GM13977 (cell line): Measurements from ENCODE around the gene MXD3.
"Not testable (repeated sequence)": the region's sequence is repeated elsewhere in the genome, so short reads cannot be mapped to it uniquely, and the experiment has no call there.

Experiments used
- DNase-seq: peaks from one replicate; pipeline ENCODE4 v3.0.0; 2012; ENCODE audit warnings: low spot score
- CTCF ChIP-seq: IDR thresholded peaks from 2 replicates; pipeline ENCODE4 v1.5.1; 2012; ENCODE audit warnings: mild to moderate bottlenecking, control low read depth; ENCODE audit not compliant: insufficient read depth; ENCODE audit errors: extremely low read depth, missing control alignments
- in situ Hi-C: fragments of 300-500 bp; cut with MboI; formaldehyde crosslinking; loops from one replicate; pipeline ENCODE4 v1.12.0; 2022; ENCODE audit warnings: low sequenced_read_pairs, low pct_unique_long_range_greater_than_20kb, mixed read lengths, inconsistent platforms; ENCODE audit not compliant: unreplicated experiment

MXD3 gene

GRCh38 chr5:177270653-177271052 lies 41.0 kb downstream of the MXD3 start:
- in situ Hi-C loops: no loop called here
- TF ChIP-seq CTCF: no peak
- DNase-seq: no peak

- TF ChIP-seq CTCF: no peak
- in situ Hi-C loops: no loop called here
- DNase-seq: no peak
Observed at GRCh38 chr5:177269976-177270375, 41.7 kb downstream of the MXD3 start.

- no peak for DNase-seq
- in situ Hi-C loops: no loop called here
- no peak for TF ChIP-seq CTCF
Observed at GRCh38 chr5:177269232-177269895, 42.3 kb downstream of the MXD3 start.

GRCh38 chr5:177265395-177265794 lies 46.3 kb downstream of the MXD3 start:
- no peak for TF ChIP-seq CTCF
- in situ Hi-C loops: no loop called here

GRCh38 chr5:177264178-177264577 lies 47.5 kb downstream of the MXD3 start:
- in situ Hi-C loops: no loop called here
- no peak for TF ChIP-seq CTCF
- DNase-seq: no peak

More at GRCh38 chr5:177265395-177265794, 46.3 kb downstream of the MXD3 start:
- no peak for DNase-seq

- in situ Hi-C loops: no loop called here
- no peak for DNase-seq
- no peak for TF ChIP-seq CTCF
Observed at GRCh38 chr5:177261510-177261909, 50.2 kb downstream of the MXD3 start.

GRCh38 chr5:177260961-177261360 lies 50.7 kb downstream of the MXD3 start:
- no peak for DNase-seq
- TF ChIP-seq CTCF: no peak
- in situ Hi-C loops: no loop called here

- in situ Hi-C loops, DNase-seq: not testable (repeated sequence)
Observed at GRCh38 chr5:177258711-177259110, 53.0 kb downstream of the MXD3 start.
